K562 (cell line): ENCODE data around the gene MPI. TPM values are rescaled to one million over a fixed set of nuclear protein-coding genes. Genes with fewer than 3 reads are reported as not detected.

Experiments used
- ATAC-seq: fragments of 200-7000 bp; cut with Tn5 transposase; 3 replicates; pipeline ENCODE4 v1.9.1; 2020; ENCODE audit warnings: moderate library complexity
- BruUV-seq: library from RNA; stranded (reverse); fragments of 400-500 nt; replicated peaks from 2 replicates; lab custom pipeline; 2021; lab: Mats Ljungman, UMichigan
- CTCF ChIA-PET: fragments of 300-600 bp; formaldehyde crosslinking; extraction: SDS; loops from one replicate; lab custom pipeline; 2021; ENCODE audit warnings: low intra/inter-chr PET ratio; lab: Yijun Ruan, JAX
- POLR2A ChIA-PET: fragments of 300-600, 350-650 bp; sonication (Branson Sonifier 250); formaldehyde crosslinking; extraction: SDS; loops from one replicate; lab custom pipeline; 2021; ENCODE audit warnings: antibody characterized with exemption, inconsistent platforms; lab: Yijun Ruan, JAX
- DNase-seq, 4 experiments: peaks; one replicate each; pipeline versions ENCODE4 v3.0.0 to v3.0.0-alpha.2; 2011 to 2018; ENCODE audit warnings: low spot score in 3 of 4, mixed read lengths in 3 of 4; ENCODE audit errors: extremely low read depth in 1 of 4
- FAIRE-seq: peaks from 2 replicates; lab custom pipeline; 2011; peaks lifted over from hg19 to GRCh38; lab: Jason Lieb, UNC
- H2AFZ ChIP-seq: 2 replicates; pipeline ENCODE4 v1.6.0; 2011; ENCODE audit warnings: low read depth, low read length, control low read depth, inconsistent platforms
- H3K27ac ChIP-seq: fragments of 200-600 bp; 3 replicates; pipeline ENCODE4 v1.8.0; 2011; ENCODE audit warnings: low read depth, mild to moderate bottlenecking, control low read depth, inconsistent platforms, low read length, moderate library complexity, mixed read lengths; ENCODE audit errors: extremely low read depth
- H3K27me3 ChIP-seq, 2 experiments: fragments of 300-600 bp in 1 of 2; 2 replicates in 1 of 2; 3 replicates in 1 of 2; pipeline versions ENCODE4 v1.6.0 to v1.8.0; 2011; ENCODE audit warnings: inconsistent platforms in 2 of 2, low read length in 2 of 2, mild to moderate bottlenecking in 1 of 2, mixed read lengths in 1 of 2, moderate library complexity in 1 of 2; ENCODE audit not compliant: control insufficient read depth in 2 of 2, insufficient read depth in 2 of 2
- H3K36me3 ChIP-seq: fragments of 300-600 bp; 3 replicates; pipeline ENCODE4 v1.8.0; 2011; ENCODE audit warnings: mild to moderate bottlenecking, low read length, inconsistent platforms; ENCODE audit not compliant: control insufficient read depth, insufficient read depth
- H3K4me1 ChIP-seq, 2 experiments: fragments of 200-600 bp in 1 of 2; replicated peaks in 1 of 2; 2 replicates in 1 of 2; 3 replicates in 1 of 2; pipeline versions ENCODE4 v1.5.1 to v1.8.0; 2011; ENCODE audit warnings: inconsistent platforms in 2 of 2, low read length in 2 of 2, mild to moderate bottlenecking in 1 of 2, mixed read lengths in 1 of 2, moderate library complexity in 1 of 2; ENCODE audit not compliant: control insufficient read depth in 2 of 2, insufficient read depth in 2 of 2
- H3K4me2 ChIP-seq: 2 replicates; pipeline ENCODE4 v1.6.1; 2011; ENCODE audit warnings: low read length, control low read depth, inconsistent platforms, mixed read lengths; ENCODE audit not compliant: insufficient read depth
- H3K4me3 ChIP-seq: fragments of 200-600 bp; sonication (generic), shearing (Covaris generic); 2 replicates; pipeline ENCODE4 v1.5.1; 2016; ENCODE audit warnings: control low read depth, inconsistent platforms
- H3K79me2 ChIP-seq: fragments of 200-600 bp; 3 replicates; pipeline ENCODE4 v1.8.0; 2011; ENCODE audit warnings: low read length, inconsistent platforms; ENCODE audit not compliant: control insufficient read depth, insufficient read depth
- H3K9ac ChIP-seq, 2 experiments: 2 replicates each; pipeline versions ENCODE4 v1.6.0 to v1.6.1; 2011; ENCODE audit warnings: low read depth in 2 of 2, low read length in 2 of 2, control low read depth in 1 of 2, inconsistent platforms in 1 of 2, mild to moderate bottlenecking in 1 of 2, mixed read lengths in 1 of 2; ENCODE audit not compliant: insufficient read depth in 1 of 2
- H3K9me1 ChIP-seq: one replicate; pipeline ENCODE4 v1.6.0; 2011; ENCODE audit warnings: inconsistent platforms, mild to moderate bottlenecking, low read length, moderate library complexity; ENCODE audit not compliant: control insufficient read depth, insufficient read depth
- H3K9me3 ChIP-seq: replicated peaks from 2 replicates; pipeline ENCODE4 v1.5.1; 2011; ENCODE audit warnings: low read depth, low read length, inconsistent platforms; ENCODE audit not compliant: control insufficient read depth, insufficient read depth
- H4K20me1 ChIP-seq: replicated peaks from 2 replicates; pipeline ENCODE4 v1.6.1; 2011; ENCODE audit warnings: low read length, inconsistent platforms, mixed read lengths; ENCODE audit not compliant: control insufficient read depth, insufficient read depth
- CREB3L1 ChIP-seq: fragments of 450-650 bp; IDR thresholded peaks from 2 replicates; pipeline ENCODE4 v1.6.1; 2014; ENCODE audit warnings: low read depth, mild to moderate bottlenecking, moderate library complexity, borderline replicate concordance
- DDX20 ChIP-seq: fragments of 450-650 bp; IDR thresholded peaks from 2 replicates; pipeline ENCODE4 v1.6.1; 2016; ENCODE audit warnings: missing genetic modification characterization, low read depth, mild to moderate bottlenecking, missing compliant biosample characterization, moderate library complexity
- FIP1L1 ChIP-seq: fragments of 200-400 bp; formaldehyde crosslinking; IDR thresholded peaks from 2 replicates; pipeline ENCODE4 v1.6.1; 2018; ENCODE audit warnings: mild to moderate bottlenecking, low read depth, low read length; ENCODE audit not compliant: poor library complexity, severe bottlenecking
- XRCC3 ChIP-seq: fragments of 450-650 bp; IDR thresholded peaks from 2 replicates; pipeline ENCODE4 v1.6.1; 2017; ENCODE audit warnings: mild to moderate bottlenecking, moderate library complexity
- ZNF263 ChIP-seq: sonication (generic); formaldehyde crosslinking; IDR thresholded peaks from 2 replicates; pipeline ENCODE4 v1.8.0; 2022; ENCODE audit warnings: mild to moderate bottlenecking, missing genetic modification reagents, borderline replicate concordance
- ZNF764 ChIP-seq: fragments of 250-450 bp; sonication (Bioruptor Pico); IDR thresholded peaks from 2 replicates; pipeline ENCODE4 v1.4.0; 2020; ENCODE audit warnings: low read depth, mild to moderate bottlenecking, moderate library complexity
- WGBS: fragments of 100-300 bp; shearing (Covaris generic); methylation state at CpG from one replicate; pipeline ENCODE4 v1.1.6; 2016; ENCODE audit warnings: low coverage, mixed read lengths; ENCODE audit not compliant: insufficient coverage; ENCODE audit errors: missing lambda C conversion rate; 5-methylcytosine and 5-hydroxymethylcytosine counted together
- in situ Hi-C: fragments of 300-500 bp; cut with MboI; formaldehyde crosslinking; loops from 4 replicates; pipeline ENCODE4 v1.15.0; 2018; ENCODE audit warnings: inconsistent platforms, mixed read lengths
- intact Hi-C: fragments of 100-400 bp; cut with micrococcal nuclease; formaldehyde crosslinking; loops from 2 replicates; pipeline ENCODE4 v1.14.2; 2022
- polyA plus RNA-seq, 8 experiments: library from polyadenylated mRNA; depleted of rRNA in 4 of 8; stranded (reverse) in 5 of 8; unstranded in 3 of 8; fragments of >200 nt; fragmentation: Nextera tagmentation in 2 of 8; fragmentation: Illumina TruSeq in 1 of 8; extraction: Ambion mirVana in 2 of 8; extraction: Trizol in 1 of 8; gene quantifications; 2 replicates each; pipeline versions ENCODE4 v1.2.1 to v1.2.3, GENCODE V29; 2011 to 2014; ENCODE audit warnings: inconsistent platforms in 1 of 8, missing spikeins in 1 of 8
- total RNA-seq, 7 experiments: library from RNA; depleted of rRNA in 6 of 7; stranded (reverse); fragments of >200 nt in 6 of 7; fragmentation: Illumina TruSeq in 2 of 7; extraction: Trizol in 2 of 7; gene quantifications; 2 replicates each; pipeline versions ENCODE4 v1.2.1 to v1.2.3, GENCODE V29; 2011 to 2021; ENCODE audit warnings: low replicate concordance in 1 of 7
- TF ChIP-seq, protein P1 (sequence below): IDR thresholded peaks from 2 replicates; pipeline ENCODE4 v1.6.1; 2016; ENCODE audit warnings: missing genetic modification characterization, missing compliant biosample characterization

MPI gene
- total and polyA plus RNA-seq, 9 of the 15 experiments (the other 6 are each of a cell fraction or from before 2014, with no cell fraction given), result 30.7 to 105 (median 40.5) TPM

GRCh38 chr15:74845581-74845980 is 44.3 kb upstream of the MPI start:
- DNase-seq, result no peak
- Histone ChIP-seq H3K4me2 (no peak overlapping the region), H3K4me3 (no peak overlapping the region), H3K27me3 (no peaks in the 10 kb centered on the region), H3K79me2 (peaks cover 14% of the 10 kb centered on the region; the same call in 2 of the 3 replicates), H3K9ac (no peak overlapping the region), H3K9me1 (peaks cover 11% of the 10 kb centered on the region), H3K27ac (no peak overlapping the region), H3K9me3 (no peaks in the 10 kb centered on the region), H3K4me1 (peaks cover 19 to 37% of the 10 kb centered on the region in 2 experiments; a peak in 4 of 5 replicates), H3K36me3 (peaks cover 54% of the 10 kb centered on the region; the same call in 2 of the 3 replicates), H4K20me1 (peaks cover 4% of the 10 kb centered on the region; the same call in 1 of the 2 replicates), H2AFZ (no peak overlapping the region)
- BruUV-seq, result no TSS peak
- 72% methylated on average over 4 of the region's 4 CpGs for WGBS
- no peak for ATAC-seq
- intact Hi-C loops, result no loop called here
- ChIA-PET CTCF (interaction anchor here (0.6 kb wide), 1 partner anchor 79 kb away, joined by 4 read pairs; no protein-coding TSS in a partner anchor), POLR2A (interaction anchor here (1.1 kb wide), 1 partner anchor 13 kb away, joined by 4 read pairs; no protein-coding TSS in a partner anchor)
- in situ Hi-C loops, result no loop called here
- FAIRE-seq, result no peak
- TF ChIP-seq CREB3L1 (no peak), DDX20 (tag) (no peak)

GRCh38 chr15:74847432-74847831 is 42.4 kb upstream of the MPI start:
- Histone ChIP-seq H3K4me1 (peaks cover 6 to 18% of the 10 kb centered on the region in 2 experiments; a peak in 3 of 5 replicates), H2AFZ (no peak overlapping the region), H3K27me3 (no peaks in the 10 kb centered on the region), H3K9ac (peak overlapping the region in 1 of 2 experiments; percentile 45; a peak in 1 of 4 replicates), H3K79me2 (peaks cover 5% of the 10 kb centered on the region; the same call in 1 of the 3 replicates), H3K27ac (no peak overlapping the region), H3K4me3 (no peak overlapping the region), H3K9me3 (no peaks in the 10 kb centered on the region), H3K36me3 (peaks cover 62% of the 10 kb centered on the region; the same call in 2 of the 3 replicates), H3K4me2 (no peak overlapping the region), H4K20me1 (no peaks in the 10 kb centered on the region), H3K9me1 (peaks cover 3% of the 10 kb centered on the region)
- intact Hi-C loops, result no loop called here
- ChIA-PET CTCF (no interaction called here), POLR2A (interaction anchor here (0.6 to 0.9 kb wide), 3 partner anchors 9 to 18 kb away, joined by 3 to 6 read pairs (median 3); no protein-coding TSS in a partner anchor)
- WGBS, result 89% methylated on average over 2 of the region's 3 CpGs
- ATAC-seq (no peak), FAIRE-seq (no peak), DNase-seq (no peak)
- in situ Hi-C loops, result no loop called here
- no TSS peak for BruUV-seq
- TF ChIP-seq ZNF263 (CRISPR knock-in tag) (no peak), XRCC3 (no peak), ZNF764 (CRISPR knock-in tag) (no peak), FIP1L1 (no peak)
- TF ChIP-seq, protein P1, sequence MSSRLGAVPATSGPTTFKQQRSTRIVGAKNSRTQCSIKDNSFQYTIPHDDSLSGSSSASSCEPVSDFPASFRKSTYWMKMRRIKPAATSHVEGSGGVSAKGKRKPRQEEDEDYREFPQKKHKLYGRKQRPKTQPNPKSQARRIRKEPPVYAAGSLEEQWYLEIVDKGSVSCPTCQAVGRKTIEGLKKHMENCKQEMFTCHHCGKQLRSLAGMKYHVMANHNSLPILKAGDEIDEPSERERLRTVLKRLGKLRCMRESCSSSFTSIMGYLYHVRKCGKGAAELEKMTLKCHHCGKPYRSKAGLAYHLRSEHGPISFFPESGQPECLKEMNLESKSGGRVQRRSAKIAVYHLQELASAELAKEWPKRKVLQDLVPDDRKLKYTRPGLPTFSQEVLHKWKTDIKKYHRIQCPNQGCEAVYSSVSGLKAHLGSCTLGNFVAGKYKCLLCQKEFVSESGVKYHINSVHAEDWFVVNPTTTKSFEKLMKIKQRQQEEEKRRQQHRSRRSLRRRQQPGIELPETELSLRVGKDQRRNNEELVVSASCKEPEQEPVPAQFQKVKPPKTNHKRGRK (tag), result no peak
